ENCODE results near the gene STUB1. TPM values are rescaled to one million over a fixed set of nuclear protein-coding genes. Genes with fewer than 3 reads are reported as not detected.

STUB1 gene
- total RNA-seq, 1 donor from 2014 or later = 87.5 TPM

GRCh38 chr16:726438-727290 is 46.5 kb downstream of the STUB1 start, which contains the start of the genes CCDC78 and HAGHL:
Gene CCDC78 (minus strand): TSS chr16:726443. CDS start chr16:726367, 76 bp downstream.
Gene HAGHL (plus strand): TSS chr16:727106. CDS start chr16:727510, 404 bp downstream.
- peak; percentile 3 for ATAC-seq

GRCh38 chr16:727291-727977 is 47.2 kb downstream of the STUB1 start:
- ATAC-seq = peak; percentile 10

- peak; percentile 44 for ATAC-seq
Observed at GRCh38 chr16:728131-728889, 48.1 kb downstream of the STUB1 start.

GRCh38 chr16:728890-729744 is 48.9 kb downstream of the STUB1 start:
- no peak for ATAC-seq

- no peak for ATAC-seq
Observed at GRCh38 chr16:729768-730665, 49.8 kb downstream of the STUB1 start.

GRCh38 chr16:730666-731509 is 50.7 kb downstream of the STUB1 start:
- ATAC-seq = no peak

- no peak for ATAC-seq
Observed at GRCh38 chr16:732332-732731, 52.1 kb downstream of the STUB1 start.

Other genes starting within 250 kb of the STUB1 start
- gene CAPN15, start 152.7 kb upstream of the STUB1 start, total RNA-seq = 27.1 TPM
- gene PRR35, start 120.0 kb upstream of the STUB1 start, total RNA-seq = not detected
- gene NHLRC4, start 113.4 kb upstream of the STUB1 start, total RNA-seq = 0.12 TPM
- gene PIGQ, start 110.4 kb upstream of the STUB1 start, total RNA-seq = 21.0 TPM
- gene RAB40C, start 90.3 kb upstream of the STUB1 start, total RNA-seq = 15.5 TPM
- gene WFIKKN1, start 49.4 kb upstream of the STUB1 start, total RNA-seq = 0.08 TPM
- gene METTL26, start 44.1 kb upstream of the STUB1 start, total RNA-seq = 40.2 TPM
- gene MCRIP2, start 38.6 kb upstream of the STUB1 start, total RNA-seq = 20.3 TPM
- gene WDR90, start 31.0 kb upstream of the STUB1 start, total RNA-seq = 17.9 TPM
- 58.7 TPM for gene RHOT2, start 12.3 kb upstream of the STUB1 start, total RNA-seq
- 1.0 TPM for gene RHBDL1, start 4.7 kb upstream of the STUB1 start, total RNA-seq
- gene JMJD8, start 3.9 kb downstream of the STUB1 start, total RNA-seq = 31.7 TPM
- 7.4 TPM for gene WDR24, start 10.0 kb downstream of the STUB1 start, total RNA-seq
- 15.1 TPM for gene FBXL16, start 25.4 kb downstream of the STUB1 start, total RNA-seq
- gene METRN, start 34.7 kb downstream of the STUB1 start, total RNA-seq = 9.6 TPM
- gene ANTKMT, start 40.7 kb downstream of the STUB1 start, total RNA-seq = 24.1 TPM
- gene CCDC78, start 46.0 kb downstream of the STUB1 start, total RNA-seq = 0.40 TPM
- 2.7 TPM for gene HAGHL, start 46.7 kb downstream of the STUB1 start, total RNA-seq
- 18.1 TPM for gene CIAO3, start 60.6 kb downstream of the STUB1 start, total RNA-seq
- 2.8 TPM for gene MSLN, start 80.3 kb downstream of the STUB1 start, total RNA-seq
- 14.4 TPM for gene RPUSD1, start 108.0 kb downstream of the STUB1 start, total RNA-seq
- gene CHTF18, start 108.2 kb downstream of the STUB1 start, total RNA-seq = 20.2 TPM
- gene GNG13, start 120.3 kb downstream of the STUB1 start, total RNA-seq = not detected

Measured in esophagus mucosa (tissue), 1 donor.